GM21423 (cell line): ENCODE results near the gene KAT5.
"Not testable (repeated sequence)": the region's sequence is repeated elsewhere in the genome, so short reads cannot be mapped to it uniquely, and the experiment has no call there.

Source experiments
- ATAC-seq: cut with Tn5 transposase; IDR thresholded peaks from one replicate; pipeline ENCODE4 v1.9.1; 2021; ENCODE audit warnings: mild to moderate bottlenecking, moderate library complexity; ENCODE audit not compliant: unreplicated experiment

KAT5 gene

GRCh38 chr11:65708451-65708850 is 3.6 kb upstream of the KAT5 start:
- no peak for ATAC-seq

- ATAC-seq, result no peak
Measured at GRCh38 chr11:65709661-65710060, 2.4 kb upstream of the KAT5 start.

- ATAC-seq, result no peak
Measured at GRCh38 chr11:65710421-65710820, 1.6 kb upstream of the KAT5 start.

GRCh38 chr11:65712633-65713076 is 603 bp downstream of the KAT5 start:
- ATAC-seq, result no peak

- ATAC-seq, result no peak
Measured at GRCh38 chr11:65713212-65713969, 1.3 kb downstream of the KAT5 start.

- ATAC-seq, result no peak
Measured at GRCh38 chr11:65714433-65714832, 2.4 kb downstream of the KAT5 start.

GRCh38 chr11:65716302-65716701 is 4.2 kb downstream of the KAT5 start:
- no peak for ATAC-seq

GRCh38 chr11:65716774-65717405 is 4.8 kb downstream of the KAT5 start:
- no peak for ATAC-seq

- no peak for ATAC-seq
Measured at GRCh38 chr11:65717906-65718305, 5.9 kb downstream of the KAT5 start.

- ATAC-seq, result no peak
Measured at GRCh38 chr11:65718531-65718930, 6.5 kb downstream of the KAT5 start.

GRCh38 chr11:65718964-65719492 is 7.0 kb downstream of the KAT5 start:
- ATAC-seq, result no peak

- ATAC-seq, result peak; percentile 7
Measured at GRCh38 chr11:65719871-65720210, 7.8 kb downstream of the KAT5 start.

- ATAC-seq, result peak; percentile 70
Measured at GRCh38 chr11:65720211-65720934, 8.3 kb downstream of the KAT5 start, which contains the start of gene RNASEH2C. TSS of gene RNASEH2C (minus strand) at chr11:65720798. CDS start at chr11:65720758, 40 bp downstream.

GRCh38 chr11:65722261-65722660 is 10.2 kb downstream of the KAT5 start:
- no peak for ATAC-seq

GRCh38 chr11:65726660-65727059 is 14.6 kb downstream of the KAT5 start:
- ATAC-seq, result no peak

- no peak for ATAC-seq
Measured at GRCh38 chr11:65727865-65728264, 15.8 kb downstream of the KAT5 start.

GRCh38 chr11:65730461-65730860 is 18.4 kb downstream of the KAT5 start:
- no peak for ATAC-seq

GRCh38 chr11:65735111-65735510 is 23.1 kb downstream of the KAT5 start:
- ATAC-seq, result not testable (repeated sequence)

GRCh38 chr11:65736810-65737209 is 24.8 kb downstream of the KAT5 start:
- ATAC-seq, result no peak

- no peak for ATAC-seq
Measured at GRCh38 chr11:65739022-65739421, 27.0 kb downstream of the KAT5 start.

GRCh38 chr11:65741185-65741584 is 29.1 kb downstream of the KAT5 start:
- no peak for ATAC-seq

- ATAC-seq, result no peak
Measured at GRCh38 chr11:65742353-65742752, 30.3 kb downstream of the KAT5 start.
